ENCODE measurements around the gene TXK.

Gene TXK

DNA sequence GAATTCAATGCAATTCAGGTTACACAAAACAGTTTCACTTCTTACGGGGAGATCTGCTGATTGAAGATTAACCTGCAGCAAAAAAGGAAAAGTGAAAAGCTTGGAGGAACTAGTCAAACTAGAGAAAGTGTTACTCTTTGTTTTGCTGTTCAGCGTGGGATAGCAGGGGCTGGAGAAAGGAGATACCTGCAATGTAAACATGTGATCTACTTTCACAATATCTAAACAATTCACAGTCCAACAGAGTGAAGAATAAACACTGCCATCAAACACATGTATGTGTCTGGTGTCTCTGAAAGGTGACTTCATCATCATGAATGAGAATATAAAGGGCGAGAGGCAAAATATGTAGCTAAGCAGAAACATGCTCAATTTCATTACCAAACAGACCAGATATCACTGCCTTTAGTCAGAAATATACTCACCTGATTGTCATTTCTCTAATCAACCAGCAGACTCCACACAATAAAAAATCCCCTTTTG, 91.0 kb downstream of the TXK start:
- H3K4me3 ChIP-seq (ENCODE audit: low read depth, low read length) = no peak overlapping the region
- DNase-seq (ENCODE audit: low read depth) = no peak
- TF ChIP-seq MAX (IDR thresholded peaks at IDR 0.05; ENCODE audit: low read depth, low read length) (no peak), MYC (IDR thresholded peaks at IDR 0.05; ENCODE audit: low read depth, low read length) (no peak), POLR2A (IDR thresholded peaks at IDR 0.05; ENCODE audit: extremely low read depth, insufficient read length) (no peak)
- TF ChIP-seq, protein P1, sequence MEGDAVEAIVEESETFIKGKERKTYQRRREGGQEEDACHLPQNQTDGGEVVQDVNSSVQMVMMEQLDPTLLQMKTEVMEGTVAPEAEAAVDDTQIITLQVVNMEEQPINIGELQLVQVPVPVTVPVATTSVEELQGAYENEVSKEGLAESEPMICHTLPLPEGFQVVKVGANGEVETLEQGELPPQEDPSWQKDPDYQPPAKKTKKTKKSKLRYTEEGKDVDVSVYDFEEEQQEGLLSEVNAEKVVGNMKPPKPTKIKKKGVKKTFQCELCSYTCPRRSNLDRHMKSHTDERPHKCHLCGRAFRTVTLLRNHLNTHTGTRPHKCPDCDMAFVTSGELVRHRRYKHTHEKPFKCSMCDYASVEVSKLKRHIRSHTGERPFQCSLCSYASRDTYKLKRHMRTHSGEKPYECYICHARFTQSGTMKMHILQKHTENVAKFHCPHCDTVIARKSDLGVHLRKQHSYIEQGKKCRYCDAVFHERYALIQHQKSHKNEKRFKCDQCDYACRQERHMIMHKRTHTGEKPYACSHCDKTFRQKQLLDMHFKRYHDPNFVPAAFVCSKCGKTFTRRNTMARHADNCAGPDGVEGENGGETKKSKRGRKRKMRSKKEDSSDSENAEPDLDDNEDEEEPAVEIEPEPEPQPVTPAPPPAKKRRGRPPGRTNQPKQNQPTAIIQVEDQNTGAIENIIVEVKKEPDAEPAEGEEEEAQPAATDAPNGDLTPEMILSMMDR (IDR thresholded peaks at IDR 0.05; ENCODE audit: low read depth, low read length) = no peak

DNA sequence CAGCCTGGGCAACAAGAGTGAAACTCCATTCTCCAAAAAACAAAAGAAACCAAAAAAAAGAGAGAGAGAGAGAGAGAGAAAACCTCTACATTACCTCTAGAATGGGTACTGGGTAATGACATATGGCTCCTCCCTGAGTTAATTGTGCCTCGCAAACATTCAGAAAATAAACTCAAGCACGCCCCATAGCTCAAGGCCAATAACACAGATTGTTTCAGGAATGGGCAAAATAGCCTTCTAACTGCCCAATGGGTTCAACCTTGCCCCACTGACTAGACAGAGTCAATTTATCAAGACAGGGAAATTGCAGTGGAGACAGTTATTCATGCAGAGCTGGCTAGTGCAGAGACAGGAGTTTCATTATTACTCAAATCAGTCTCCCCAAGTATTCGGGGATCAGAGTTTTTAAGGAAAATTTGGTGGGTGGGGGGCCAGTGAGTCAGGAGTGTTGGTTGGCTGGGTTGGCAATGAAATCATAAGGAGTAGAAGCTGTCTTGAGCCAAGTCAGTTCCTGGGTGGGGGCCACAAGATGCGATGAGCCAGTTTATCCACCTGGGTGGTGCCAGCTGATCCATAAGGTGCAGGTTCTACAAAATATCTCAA, 92.4 kb downstream of the TXK start:
- DNase-seq (ENCODE audit: low read depth) = no peak
- TF ChIP-seq, protein P1 (IDR thresholded peaks at IDR 0.05; ENCODE audit: low read depth, low read length) = no peak
- no peak for TF ChIP-seq POLR2A (IDR thresholded peaks at IDR 0.05; ENCODE audit: extremely low read depth, insufficient read length)
- no peak for TF ChIP-seq MYC (IDR thresholded peaks at IDR 0.05; ENCODE audit: low read depth, low read length)
- TF ChIP-seq MAX (IDR thresholded peaks at IDR 0.05; ENCODE audit: low read depth, low read length) = no peak
- H3K4me3 ChIP-seq (ENCODE audit: low read depth, low read length) = no peak overlapping the region

GRCh38 chr4:48039561-48039960, 94.5 kb downstream of the TXK start:
- TF ChIP-seq MAX (IDR thresholded peaks at IDR 0.05; ENCODE audit: low read depth, low read length) (no peak), MYC (IDR thresholded peaks at IDR 0.05; ENCODE audit: low read depth, low read length) (no peak), POLR2A (IDR thresholded peaks at IDR 0.05; ENCODE audit: extremely low read depth, insufficient read length) (no peak)
- TF ChIP-seq, protein P1 (IDR thresholded peaks at IDR 0.05; ENCODE audit: low read depth, low read length) = no peak
- no peak for DNase-seq (ENCODE audit: low read depth)
- H3K4me3 ChIP-seq (ENCODE audit: low read depth, low read length) = no peak overlapping the region

GRCh38 chr4:48038666-48039065, 95.4 kb downstream of the TXK start:
- DNase-seq (ENCODE audit: low read depth) = no peak
- H3K4me3 ChIP-seq (ENCODE audit: low read depth, low read length) = no peak overlapping the region
- TF ChIP-seq POLR2A (IDR thresholded peaks at IDR 0.05; ENCODE audit: extremely low read depth, insufficient read length) (no peak), MAX (IDR thresholded peaks at IDR 0.05; ENCODE audit: low read depth, low read length) (no peak), MYC (IDR thresholded peaks at IDR 0.05; ENCODE audit: low read depth, low read length) (no peak)
- TF ChIP-seq, protein P1 (IDR thresholded peaks at IDR 0.05; ENCODE audit: low read depth, low read length) = no peak

- TF ChIP-seq, protein P1 (IDR thresholded peaks at IDR 0.05; ENCODE audit: low read depth, low read length) = no peak
- TF ChIP-seq MYC (IDR thresholded peaks at IDR 0.05; ENCODE audit: low read depth, low read length) = no peak
- TF ChIP-seq POLR2A (IDR thresholded peaks at IDR 0.05; ENCODE audit: extremely low read depth, insufficient read length) = no peak
- no peak for TF ChIP-seq MAX (IDR thresholded peaks at IDR 0.05; ENCODE audit: low read depth, low read length)
- H3K4me3 ChIP-seq (ENCODE audit: low read depth, low read length) = peak overlapping the region; percentile 4
- no peak for DNase-seq (ENCODE audit: low read depth)
These were observed 97.0 kb downstream of the TXK start for GRCh38 chr4:48037117-48037462.
